ELR (cell line): ENCODE results near the gene AIFM2.
"Not testable (repeated sequence)": the region's sequence is repeated elsewhere in the genome, so short reads cannot be mapped to it uniquely, and the experiment has no call there.

Source experiments
- DNase-seq: peaks from one replicate; pipeline ENCODE4 v3.0.0-alpha.2; 2015; ENCODE audit warnings: low read depth

AIFM2 gene

GRCh38 chr10:70145666-70146488, 13.3 kb upstream of the AIFM2 start:
- peak; percentile 80 for DNase-seq

GRCh38 chr10:70145166-70145665, 12.6 kb upstream of the AIFM2 start:
- peak; percentile 26 for DNase-seq

- DNase-seq: no peak
These were observed 11.9 kb upstream of the AIFM2 start for GRCh38 chr10:70144372-70145110.

- no peak for DNase-seq
These were observed 9.9 kb upstream of the AIFM2 start for GRCh38 chr10:70142555-70142954.

GRCh38 chr10:70140297-70140696, 7.7 kb upstream of the AIFM2 start:
- DNase-seq: no peak

GRCh38 chr10:70139997-70140250, 7.3 kb upstream of the AIFM2 start:
- no peak for DNase-seq

- no peak for DNase-seq
These were observed 6.7 kb upstream of the AIFM2 start for GRCh38 chr10:70139151-70139996.

GRCh38 chr10:70137927-70138883, 5.6 kb upstream of the AIFM2 start:
- no peak for DNase-seq

GRCh38 chr10:70137135-70137534, 4.5 kb upstream of the AIFM2 start:
- no peak for DNase-seq

GRCh38 chr10:70135684-70136083, 3.1 kb upstream of the AIFM2 start:
- no peak for DNase-seq

- DNase-seq: no peak
These were observed 2.4 kb upstream of the AIFM2 start for GRCh38 chr10:70135046-70135445.

- no peak for DNase-seq
These were observed 1.1 kb downstream of the AIFM2 start for GRCh38 chr10:70131560-70131937.

GRCh38 chr10:70130878-70131559, 1.6 kb downstream of the AIFM2 start:
- peak; percentile 67 for DNase-seq

- DNase-seq: no peak
These were observed 5.8 kb downstream of the AIFM2 start for GRCh38 chr10:70126700-70127395.

GRCh38 chr10:70125918-70126552, 6.6 kb downstream of the AIFM2 start:
- no peak for DNase-seq

- DNase-seq: no peak
These were observed 7.7 kb downstream of the AIFM2 start for GRCh38 chr10:70124918-70125317.

GRCh38 chr10:70124415-70124814, 8.2 kb downstream of the AIFM2 start:
- DNase-seq: no peak

GRCh38 chr10:70123817-70124216, 8.8 kb downstream of the AIFM2 start:
- no peak for DNase-seq

GRCh38 chr10:70123166-70123565, 9.5 kb downstream of the AIFM2 start:
- DNase-seq: not testable (repeated sequence)

GRCh38 chr10:70122742-70123141, 9.9 kb downstream of the AIFM2 start:
- DNase-seq: peak; percentile 15
